Stomach (tissue), 4 donors: ENCODE data around the gene SEMA4D.

Source experiments
- CTCF ChIP-seq, 7 experiments: fragments of 450-650 bp in 4 of 7; fragments of 200-600 bp in 3 of 7; sonication (generic) in 3 of 7; IDR thresholded peaks; one replicate each; pipeline ENCODE4 v1.5.1; 2016 to 2019; ENCODE audit warnings: antibody characterized with exemption in 7 of 7, control low read depth in 2 of 7, mild to moderate bottlenecking in 1 of 7
- EP300 ChIP-seq: sonication (generic); formaldehyde crosslinking; IDR thresholded peaks from one replicate; pipeline ENCODE4 v1.6.1; 2017; ENCODE audit warnings: antibody characterized with exemption
- POLR2A ChIP-seq, 4 donors: fragments of 450-650 bp; IDR thresholded peaks; one replicate each; pipeline ENCODE4 v1.6.1; 2016; ENCODE audit warnings: antibody characterized with exemption in 4 of 4, control low read depth in 2 of 4, mild to moderate bottlenecking in 1 of 4, moderate library complexity in 1 of 4
- POLR2AphosphoS5 ChIP-seq, 3 donors: sonication (generic); formaldehyde crosslinking; IDR thresholded peaks; one replicate each; pipeline ENCODE4 v1.6.1; 2016; ENCODE audit warnings: antibody characterized with exemption in 3 of 3

GRCh38 chr9:89407070-89407469, 90.8 kb downstream of the SEMA4D start:
- TF ChIP-seq POLR2A (IDR thresholded peaks at IDR 0.05): no peak
- TF ChIP-seq CTCF (IDR thresholded peaks at IDR 0.05): no peak
- TF ChIP-seq EP300: no peak
- TF ChIP-seq POLR2AphosphoS5 (IDR thresholded peaks at IDR 0.05): no peak
